ENCODE measurements around the gene BPIFB1.

Gene BPIFB1

DNA sequence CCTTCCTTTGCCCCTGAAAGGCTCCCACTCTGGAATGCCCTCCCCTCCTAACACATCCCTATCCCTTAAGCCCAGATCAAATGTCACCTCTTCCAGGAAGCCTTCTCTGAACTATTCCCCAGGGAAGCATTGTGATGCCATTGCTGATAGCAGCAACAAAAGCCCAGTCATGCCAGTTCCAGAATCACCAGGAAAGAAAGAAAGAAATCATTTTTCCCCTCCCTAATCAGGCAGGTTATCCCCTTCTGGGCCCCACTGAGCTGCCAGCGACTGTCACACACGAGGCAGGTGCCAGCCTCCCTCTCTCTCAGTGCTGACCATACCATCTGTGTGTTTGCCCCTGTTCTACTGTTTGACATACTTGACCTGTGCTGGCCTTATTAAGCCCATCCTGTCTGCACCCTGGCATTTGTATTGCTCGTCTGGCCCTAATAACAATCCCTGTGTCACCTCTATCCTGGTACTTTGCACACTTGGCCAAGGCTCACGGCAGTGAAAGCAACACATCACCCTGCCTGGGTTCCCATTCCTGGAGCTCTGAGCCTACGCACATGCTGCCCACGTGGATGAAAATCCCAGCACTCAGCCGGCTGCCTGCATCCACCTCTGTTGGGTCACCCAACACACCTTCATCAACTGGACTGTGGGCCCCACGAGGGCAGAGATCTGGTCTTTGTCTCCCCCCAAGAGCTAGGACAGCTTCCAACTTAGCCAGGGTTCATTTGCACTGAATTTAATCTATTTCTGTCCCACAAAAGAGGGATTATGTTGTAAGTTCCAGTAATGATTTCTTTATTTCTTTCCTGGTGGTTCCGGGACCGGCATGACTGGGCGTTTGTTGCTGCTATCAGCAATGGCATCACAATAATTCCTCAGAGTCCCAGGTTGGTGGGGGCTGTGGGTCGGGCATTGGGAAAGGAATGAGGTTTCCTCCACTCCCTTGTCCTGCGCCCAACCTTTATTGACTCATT is 5.3 kb upstream of the BPIFB1 start:
- TF ChIP-seq, protein P1, sequence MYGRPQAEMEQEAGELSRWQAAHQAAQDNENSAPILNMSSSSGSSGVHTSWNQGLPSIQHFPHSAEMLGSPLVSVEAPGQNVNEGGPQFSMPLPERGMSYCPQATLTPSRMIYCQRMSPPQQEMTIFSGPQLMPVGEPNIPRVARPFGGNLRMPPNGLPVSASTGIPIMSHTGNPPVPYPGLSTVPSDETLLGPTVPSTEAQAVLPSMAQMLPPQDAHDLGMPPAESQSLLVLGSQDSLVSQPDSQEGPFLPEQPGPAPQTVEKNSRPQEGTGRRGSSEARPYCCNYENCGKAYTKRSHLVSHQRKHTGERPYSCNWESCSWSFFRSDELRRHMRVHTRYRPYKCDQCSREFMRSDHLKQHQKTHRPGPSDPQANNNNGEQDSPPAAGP (tag by site-specific recombination; IDR thresholded peaks at IDR 0.05), result peak; percentile 98
- TF ChIP-seq ZNF266 (tag by site-specific recombination; IDR thresholded peaks at IDR 0.05; ENCODE audit: low read depth), result no peak
- ChIA-PET CTCF (no interaction called here), POLR2A (no interaction called here)
- H3K9me3 ChIP-seq (ENCODE audit: control insufficient read depth, insufficient read depth, low read depth, low read length), result no peaks in the 10 kb centered on the region
- no peaks in the 10 kb centered on the region for H3K36me3 ChIP-seq (ENCODE audit: control insufficient read depth in 2 of 2, insufficient read depth in 1 of 2, low read length in 2 of 2)
- no peaks in the 10 kb centered on the region for H3K4me1 ChIP-seq (ENCODE audit: control insufficient read depth, insufficient read depth, low read length)
- no peak overlapping the region for H3K27ac ChIP-seq (ENCODE audit: extremely low read depth, low read depth, low read length)
- no peak overlapping the region for H3K4me3 ChIP-seq (ENCODE audit: low read depth, low read length)

DNA sequence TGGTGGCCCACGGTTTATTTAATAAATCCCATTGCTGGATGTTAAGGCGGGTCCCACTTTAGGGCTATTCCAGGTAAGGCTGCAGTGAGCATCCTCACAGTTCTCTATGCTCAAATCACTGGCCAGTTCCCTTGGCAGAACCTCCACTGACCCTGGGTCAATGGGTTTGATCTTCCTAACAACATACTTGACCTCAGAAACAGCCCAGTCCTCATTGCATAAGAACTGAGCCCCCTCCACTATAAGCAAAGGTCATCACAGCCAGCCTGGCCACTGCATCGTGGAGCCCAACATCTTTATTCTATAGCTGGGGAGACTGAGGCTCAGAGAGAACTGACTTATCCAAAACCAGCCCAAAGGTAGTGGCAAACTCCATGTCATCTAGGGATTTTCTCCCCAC is 4.3 kb upstream of the BPIFB1 start:
- CTCF ChIA-PET, result interaction anchor here (0.6 kb wide), 1 partner anchor 21 kb away, joined by 3 read pairs; no protein-coding TSS in a partner anchor
- TF ChIP-seq ZFHX2 (tag by site-specific recombination; conservative IDR thresholded peaks at IDR 0.05) (no peak), ZBTB7A (tag by site-specific recombination; IDR thresholded peaks at IDR 0.05; ENCODE audit: low read depth) (no peak), ZSCAN23 (tag by site-specific recombination; IDR thresholded peaks at IDR 0.05) (no peak), HOXD13 (CRISPR knock-in tag; IDR thresholded peaks at IDR 0.05; ENCODE audit: borderline replicate concordance) (no peak), ZNF571 (tag by site-specific recombination; IDR thresholded peaks at IDR 0.05) (no peak), ZNF596 (tag by site-specific recombination; IDR thresholded peaks at IDR 0.05) (no peak), ZNF248 (tag by site-specific recombination; IDR thresholded peaks at IDR 0.05) (no peak), ZNF354C (tag by site-specific recombination; IDR thresholded peaks at IDR 0.05; ENCODE audit: borderline replicate concordance, low read depth) (no peak), GLI4 (tag by site-specific recombination; IDR thresholded peaks at IDR 0.05) (no peak), ZSCAN30 (tag by site-specific recombination; IDR thresholded peaks at IDR 0.05) (no peak), GLIS1 (tag by site-specific recombination; IDR thresholded peaks at IDR 0.05) (no peak)
- TF ChIP-seq, protein P2, sequence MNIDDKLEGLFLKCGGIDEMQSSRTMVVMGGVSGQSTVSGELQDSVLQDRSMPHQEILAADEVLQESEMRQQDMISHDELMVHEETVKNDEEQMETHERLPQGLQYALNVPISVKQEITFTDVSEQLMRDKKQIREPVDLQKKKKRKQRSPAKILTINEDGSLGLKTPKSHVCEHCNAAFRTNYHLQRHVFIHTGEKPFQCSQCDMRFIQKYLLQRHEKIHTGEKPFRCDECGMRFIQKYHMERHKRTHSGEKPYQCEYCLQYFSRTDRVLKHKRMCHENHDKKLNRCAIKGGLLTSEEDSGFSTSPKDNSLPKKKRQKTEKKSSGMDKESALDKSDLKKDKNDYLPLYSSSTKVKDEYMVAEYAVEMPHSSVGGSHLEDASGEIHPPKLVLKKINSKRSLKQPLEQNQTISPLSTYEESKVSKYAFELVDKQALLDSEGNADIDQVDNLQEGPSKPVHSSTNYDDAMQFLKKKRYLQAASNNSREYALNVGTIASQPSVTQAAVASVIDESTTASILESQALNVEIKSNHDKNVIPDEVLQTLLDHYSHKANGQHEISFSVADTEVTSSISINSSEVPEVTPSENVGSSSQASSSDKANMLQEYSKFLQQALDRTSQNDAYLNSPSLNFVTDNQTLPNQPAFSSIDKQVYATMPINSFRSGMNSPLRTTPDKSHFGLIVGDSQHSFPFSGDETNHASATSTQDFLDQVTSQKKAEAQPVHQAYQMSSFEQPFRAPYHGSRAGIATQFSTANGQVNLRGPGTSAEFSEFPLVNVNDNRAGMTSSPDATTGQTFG (tag by site-specific recombination; IDR thresholded peaks at IDR 0.05; ENCODE audit: borderline replicate concordance), result no peak
- TF ChIP-seq, protein P3, sequence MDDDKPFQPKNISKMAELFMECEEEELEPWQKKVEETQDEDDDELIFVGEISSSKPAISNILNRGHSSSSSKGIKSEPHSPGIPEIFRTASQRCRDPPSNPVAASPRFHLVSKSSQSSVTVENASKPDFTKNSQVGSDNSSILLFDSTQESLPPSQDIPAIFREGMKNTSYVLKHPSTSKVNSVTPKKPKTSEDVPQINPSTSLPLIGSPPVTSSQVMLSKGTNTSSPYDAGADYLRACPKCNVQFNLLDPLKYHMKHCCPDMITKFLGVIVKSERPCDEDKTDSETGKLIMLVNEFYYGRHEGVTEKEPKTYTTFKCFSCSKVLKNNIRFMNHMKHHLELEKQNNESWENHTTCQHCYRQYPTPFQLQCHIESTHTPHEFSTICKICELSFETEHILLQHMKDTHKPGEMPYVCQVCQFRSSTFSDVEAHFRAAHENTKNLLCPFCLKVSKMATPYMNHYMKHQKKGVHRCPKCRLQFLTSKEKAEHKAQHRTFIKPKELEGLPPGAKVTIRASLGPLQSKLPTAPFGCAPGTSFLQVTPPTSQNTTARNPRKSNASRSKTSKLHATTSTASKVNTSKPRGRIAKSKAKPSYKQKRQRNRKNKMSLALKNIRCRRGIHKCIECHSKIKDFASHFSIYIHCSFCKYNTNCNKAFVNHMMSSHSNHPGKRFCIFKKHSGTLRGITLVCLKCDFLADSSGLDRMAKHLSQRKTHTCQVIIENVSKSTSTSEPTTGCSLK (tag by site-specific recombination; IDR thresholded peaks at IDR 0.05), result no peak
- TF ChIP-seq, protein P4, sequence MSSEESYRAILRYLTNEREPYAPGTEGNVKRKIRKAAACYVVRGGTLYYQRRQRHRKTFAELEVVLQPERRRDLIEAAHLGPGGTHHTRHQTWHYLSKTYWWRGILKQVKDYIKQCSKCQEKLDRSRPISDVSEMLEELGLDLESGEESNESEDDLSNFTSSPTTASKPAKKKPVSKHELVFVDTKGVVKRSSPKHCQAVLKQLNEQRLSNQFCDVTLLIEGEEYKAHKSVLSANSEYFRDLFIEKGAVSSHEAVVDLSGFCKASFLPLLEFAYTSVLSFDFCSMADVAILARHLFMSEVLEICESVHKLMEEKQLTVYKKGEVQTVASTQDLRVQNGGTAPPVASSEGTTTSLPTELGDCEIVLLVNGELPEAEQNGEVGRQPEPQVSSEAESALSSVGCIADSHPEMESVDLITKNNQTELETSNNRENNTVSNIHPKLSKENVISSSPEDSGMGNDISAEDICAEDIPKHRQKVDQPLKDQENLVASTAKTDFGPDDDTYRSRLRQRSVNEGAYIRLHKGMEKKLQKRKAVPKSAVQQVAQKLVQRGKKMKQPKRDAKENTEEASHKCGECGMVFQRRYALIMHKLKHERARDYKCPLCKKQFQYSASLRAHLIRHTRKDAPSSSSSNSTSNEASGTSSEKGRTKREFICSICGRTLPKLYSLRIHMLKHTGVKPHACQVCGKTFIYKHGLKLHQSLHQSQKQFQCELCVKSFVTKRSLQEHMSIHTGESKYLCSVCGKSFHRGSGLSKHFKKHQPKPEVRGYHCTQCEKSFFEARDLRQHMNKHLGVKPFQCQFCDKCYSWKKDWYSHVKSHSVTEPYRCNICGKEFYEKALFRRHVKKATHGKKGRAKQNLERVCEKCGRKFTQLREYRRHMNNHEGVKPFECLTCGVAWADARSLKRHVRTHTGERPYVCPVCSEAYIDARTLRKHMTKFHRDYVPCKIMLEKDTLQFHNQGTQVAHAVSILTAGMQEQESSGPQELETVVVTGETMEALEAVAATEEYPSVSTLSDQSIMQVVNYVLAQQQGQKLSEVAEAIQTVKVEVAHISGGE (tag by site-specific recombination; conservative IDR thresholded peaks at IDR 0.05; ENCODE audit: low read depth), result no peak
- no peaks in the 10 kb centered on the region for H3K36me3 ChIP-seq (ENCODE audit: control insufficient read depth in 2 of 2, insufficient read depth in 1 of 2, low read length in 2 of 2)
- no peak overlapping the region for H3K4me3 ChIP-seq (ENCODE audit: low read depth, low read length)
- no peak overlapping the region for H3K27ac ChIP-seq (ENCODE audit: extremely low read depth, low read depth, low read length)
- no peaks in the 10 kb centered on the region for H3K4me1 ChIP-seq (ENCODE audit: control insufficient read depth, insufficient read depth, low read length)
- POLR2A ChIA-PET, result no interaction called here
- H3K9me3 ChIP-seq (ENCODE audit: control insufficient read depth, insufficient read depth, low read depth, low read length), result no peaks in the 10 kb centered on the region
